HepG2 (cell line): ENCODE measurements around the gene TSPAN3. TPM values are rescaled to one million over a fixed set of nuclear protein-coding genes. Genes with fewer than 3 reads are reported as not detected.
A peak's percentile ranks its signal among the peaks of the same experiment; 100 is the strongest.

Experiments
- HDAC1 ChIP-seq: sonication (generic); formaldehyde crosslinking; IDR thresholded peaks from 2 replicates; pipeline ENCODE4 v1.5.1; 2020; ENCODE audit warnings: mild to moderate bottlenecking, missing genetic modification reagents
- KDM5B ChIP-seq: sonication (generic); formaldehyde crosslinking; IDR thresholded peaks from 2 replicates; pipeline ENCODE4 v1.4.0; 2020; ENCODE audit warnings: missing genetic modification reagents, mild to moderate bottlenecking, borderline replicate concordance
- LRRFIP1 ChIP-seq: sonication (generic); formaldehyde crosslinking; conservative IDR thresholded peaks from 2 replicates; pipeline ENCODE4 v1.4.0; 2020; ENCODE audit warnings: missing genetic modification reagents
- MTF2 ChIP-seq: sonication (generic); formaldehyde crosslinking; IDR thresholded peaks from 2 replicates; pipeline ENCODE4 v1.5.0; 2020; ENCODE audit warnings: missing genetic modification reagents, borderline replicate concordance
- PRPF4 ChIP-seq: fragments of 200-400 bp; formaldehyde crosslinking; IDR thresholded peaks from 2 replicates; pipeline ENCODE4 v1.6.1; 2016; ENCODE audit warnings: low read length, low read depth; ENCODE audit not compliant: poor library complexity, severe bottlenecking
- SOX6 ChIP-seq, 2 experiments: fragments of 450-650 bp in 1 of 2; sonication (generic) in 1 of 2; formaldehyde crosslinking in 1 of 2; IDR thresholded peaks; 2 replicates each; pipeline versions ENCODE4 v1.4.0 to v1.6.1; 2017 to 2020; ENCODE audit warnings: antibody characterized with exemption in 1 of 2, mild to moderate bottlenecking in 1 of 2, missing genetic modification reagents in 1 of 2
- ZNF7 ChIP-seq: IDR thresholded peaks from 2 replicates; pipeline ENCODE4 v1.6.1; 2016; ENCODE audit warnings: missing biosample characterization, missing genetic modification reagents
- ZNF746 ChIP-seq: sonication (generic); formaldehyde crosslinking; IDR thresholded peaks from 2 replicates; pipeline ENCODE4 v1.8.0; 2022; ENCODE audit warnings: mild to moderate bottlenecking, missing genetic modification reagents
- polyA plus RNA-seq, 8 experiments: library from polyadenylated mRNA; depleted of rRNA in 3 of 8; stranded (reverse) in 7 of 8; unstranded in 1 of 8; fragments of >200 nt; fragmentation: Illumina TruSeq in 4 of 8; extraction: Trizol in 4 of 8; gene quantifications; 2 replicates each; pipeline versions ENCODE4 v1.2.1 to v1.2.3, GENCODE V29; 2011 to 2016; ENCODE audit warnings: low read depth in 4 of 8, missing spikeins in 1 of 8, mixed read lengths in 1 of 8; ENCODE audit not compliant: insufficient read depth in 1 of 8
- total RNA-seq, 5 experiments: library from RNA; depleted of rRNA; stranded (reverse); fragments of >200 nt; fragmentation: Illumina TruSeq; extraction: Trizol; gene quantifications; 2 replicates each; pipeline ENCODE4 v1.2.3, GENCODE V29; 2016; ENCODE audit warnings: low read depth in 1 of 5
- TF ChIP-seq, protein P1 (sequence below): sonication (generic); formaldehyde crosslinking; conservative IDR thresholded peaks from 2 replicates; pipeline ENCODE4 v1.4.0; 2020; ENCODE audit warnings: missing genetic modification reagents
- TF ChIP-seq, protein P2 (sequence below): sonication (generic); formaldehyde crosslinking; IDR thresholded peaks from 2 replicates; pipeline ENCODE4 v1.4.0; 2020; ENCODE audit warnings: missing genetic modification reagents, mild to moderate bottlenecking, borderline replicate concordance
- TF ChIP-seq, protein P3 (sequence below): sonication (generic); formaldehyde crosslinking; IDR thresholded peaks from 2 replicates; pipeline ENCODE4 v1.4.0; 2020; ENCODE audit warnings: missing genetic modification reagents
- TF ChIP-seq, protein P4 (sequence below): IDR thresholded peaks from 2 replicates; pipeline ENCODE4 v1.6.1; 2016; ENCODE audit warnings: missing biosample characterization, missing genetic modification reagents, low read depth
- TF ChIP-seq, protein P5 (sequence below): sonication (generic); formaldehyde crosslinking; IDR thresholded peaks from 2 replicates; pipeline ENCODE4 v1.5.0; 2020; ENCODE audit warnings: mild to moderate bottlenecking, missing genetic modification reagents, moderate library complexity
- TF ChIP-seq, protein P6 (sequence below): sonication (generic); formaldehyde crosslinking; IDR thresholded peaks from 2 replicates; pipeline ENCODE4 v1.8.0; 2023; ENCODE audit warnings: mild to moderate bottlenecking, missing genetic modification reagents

Gene TSPAN3
- total and polyA plus RNA-seq, 2 of the 13 experiments (the other 11 are each of a cell fraction or from before 2014, with no cell fraction given), result 167 to 170 TPM

DNA sequence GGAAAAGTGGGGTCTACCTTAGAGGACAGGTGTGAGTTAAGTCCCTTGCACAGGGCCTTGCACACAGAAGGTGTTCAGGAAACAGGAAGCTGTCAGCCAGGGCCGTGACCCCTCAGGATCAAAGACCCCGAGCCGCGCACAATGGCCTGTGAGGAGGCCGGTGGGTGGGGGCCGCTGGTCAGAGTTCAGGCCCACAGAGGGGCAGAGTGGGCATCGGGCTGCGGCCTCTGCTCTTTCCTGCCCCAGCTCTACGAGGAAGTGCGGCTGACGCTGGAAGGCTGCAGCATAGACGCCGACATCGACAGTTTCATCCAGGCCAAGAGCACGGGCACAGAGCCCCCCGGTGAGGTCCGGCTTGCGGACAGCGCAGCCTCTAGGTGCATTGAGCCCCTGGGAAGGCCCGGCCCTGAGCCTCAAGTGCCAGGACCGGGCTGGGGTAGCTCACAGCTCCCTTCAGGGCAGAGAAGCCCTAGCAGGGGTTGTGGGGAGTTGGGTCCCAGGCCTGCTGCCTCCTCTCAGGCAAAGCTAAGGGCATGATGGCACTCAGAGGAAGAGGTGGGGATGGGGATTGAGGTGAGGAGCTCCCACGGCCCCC is 38.8 kb downstream of the TSPAN3 start (continued):
- TF ChIP-seq, protein P1, sequence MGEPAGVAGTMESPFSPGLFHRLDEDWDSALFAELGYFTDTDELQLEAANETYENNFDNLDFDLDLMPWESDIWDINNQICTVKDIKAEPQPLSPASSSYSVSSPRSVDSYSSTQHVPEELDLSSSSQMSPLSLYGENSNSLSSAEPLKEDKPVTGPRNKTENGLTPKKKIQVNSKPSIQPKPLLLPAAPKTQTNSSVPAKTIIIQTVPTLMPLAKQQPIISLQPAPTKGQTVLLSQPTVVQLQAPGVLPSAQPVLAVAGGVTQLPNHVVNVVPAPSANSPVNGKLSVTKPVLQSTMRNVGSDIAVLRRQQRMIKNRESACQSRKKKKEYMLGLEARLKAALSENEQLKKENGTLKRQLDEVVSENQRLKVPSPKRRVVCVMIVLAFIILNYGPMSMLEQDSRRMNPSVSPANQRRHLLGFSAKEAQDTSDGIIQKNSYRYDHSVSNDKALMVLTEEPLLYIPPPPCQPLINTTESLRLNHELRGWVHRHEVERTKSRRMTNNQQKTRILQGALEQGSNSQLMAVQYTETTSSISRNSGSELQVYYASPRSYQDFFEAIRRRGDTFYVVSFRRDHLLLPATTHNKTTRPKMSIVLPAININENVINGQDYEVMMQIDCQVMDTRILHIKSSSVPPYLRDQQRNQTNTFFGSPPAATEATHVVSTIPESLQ (CRISPR knock-in tag), result no peak
- TF ChIP-seq, protein P2, sequence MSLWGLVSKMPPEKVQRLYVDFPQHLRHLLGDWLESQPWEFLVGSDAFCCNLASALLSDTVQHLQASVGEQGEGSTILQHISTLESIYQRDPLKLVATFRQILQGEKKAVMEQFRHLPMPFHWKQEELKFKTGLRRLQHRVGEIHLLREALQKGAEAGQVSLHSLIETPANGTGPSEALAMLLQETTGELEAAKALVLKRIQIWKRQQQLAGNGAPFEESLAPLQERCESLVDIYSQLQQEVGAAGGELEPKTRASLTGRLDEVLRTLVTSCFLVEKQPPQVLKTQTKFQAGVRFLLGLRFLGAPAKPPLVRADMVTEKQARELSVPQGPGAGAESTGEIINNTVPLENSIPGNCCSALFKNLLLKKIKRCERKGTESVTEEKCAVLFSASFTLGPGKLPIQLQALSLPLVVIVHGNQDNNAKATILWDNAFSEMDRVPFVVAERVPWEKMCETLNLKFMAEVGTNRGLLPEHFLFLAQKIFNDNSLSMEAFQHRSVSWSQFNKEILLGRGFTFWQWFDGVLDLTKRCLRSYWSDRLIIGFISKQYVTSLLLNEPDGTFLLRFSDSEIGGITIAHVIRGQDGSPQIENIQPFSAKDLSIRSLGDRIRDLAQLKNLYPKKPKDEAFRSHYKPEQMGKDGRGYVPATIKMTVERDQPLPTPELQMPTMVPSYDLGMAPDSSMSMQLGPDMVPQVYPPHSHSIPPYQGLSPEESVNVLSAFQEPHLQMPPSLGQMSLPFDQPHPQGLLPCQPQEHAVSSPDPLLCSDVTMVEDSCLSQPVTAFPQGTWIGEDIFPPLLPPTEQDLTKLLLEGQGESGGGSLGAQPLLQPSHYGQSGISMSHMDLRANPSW (CRISPR knock-in tag), result no peak
- TF ChIP-seq, protein P3, sequence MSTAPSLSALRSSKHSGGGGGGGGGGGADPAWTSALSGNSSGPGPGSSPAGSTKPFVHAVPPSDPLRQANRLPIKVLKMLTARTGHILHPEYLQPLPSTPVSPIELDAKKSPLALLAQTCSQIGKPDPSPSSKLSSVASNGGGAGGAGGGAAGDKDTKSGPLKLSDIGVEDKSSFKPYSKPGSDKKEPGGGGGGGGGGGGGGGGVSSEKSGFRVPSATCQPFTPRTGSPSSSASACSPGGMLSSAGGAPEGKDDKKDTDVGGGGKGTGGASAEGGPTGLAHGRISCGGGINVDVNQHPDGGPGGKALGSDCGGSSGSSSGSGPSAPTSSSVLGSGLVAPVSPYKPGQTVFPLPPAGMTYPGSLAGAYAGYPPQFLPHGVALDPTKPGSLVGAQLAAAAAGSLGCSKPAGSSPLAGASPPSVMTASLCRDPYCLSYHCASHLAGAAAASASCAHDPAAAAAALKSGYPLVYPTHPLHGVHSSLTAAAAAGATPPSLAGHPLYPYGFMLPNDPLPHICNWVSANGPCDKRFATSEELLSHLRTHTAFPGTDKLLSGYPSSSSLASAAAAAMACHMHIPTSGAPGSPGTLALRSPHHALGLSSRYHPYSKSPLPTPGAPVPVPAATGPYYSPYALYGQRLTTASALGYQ (CRISPR knock-in tag), result no peak
- no peak for TF ChIP-seq SOX6 (IDR thresholded peaks at IDR 0.05)
- peak; percentile 90 for TF ChIP-seq SOX6 (CRISPR knock-in tag; IDR thresholded peaks at IDR 0.05)
- no peak for TF ChIP-seq ZNF7 (CRISPR knock-in tag)
- TF ChIP-seq, protein P4, sequence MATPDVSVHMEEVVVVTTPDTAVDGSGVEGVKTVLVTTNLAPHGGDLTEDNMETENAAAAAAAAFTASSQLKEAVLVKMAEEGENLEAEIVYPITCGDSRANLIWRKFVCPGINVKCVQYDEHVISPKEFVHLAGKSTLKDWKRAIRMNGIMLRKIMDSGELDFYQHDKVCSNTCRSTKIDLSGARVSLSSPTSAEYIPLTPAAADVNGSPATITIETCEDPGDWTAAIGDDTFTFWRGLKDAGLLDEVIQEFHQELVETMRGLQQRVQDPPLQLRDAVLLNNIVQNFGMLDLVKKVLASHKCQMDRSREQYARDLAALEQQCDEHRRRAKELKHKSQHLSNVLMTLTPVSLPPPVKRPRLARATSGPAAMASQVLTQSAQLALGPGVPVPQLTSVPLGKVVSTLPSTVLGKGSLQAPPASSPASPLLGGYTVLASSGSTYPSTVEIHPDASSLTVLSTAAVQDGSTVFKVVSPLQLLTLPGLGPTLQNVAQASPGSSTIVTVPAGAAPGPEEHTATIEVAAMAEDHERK (CRISPR knock-in tag), result no peak
- TF ChIP-seq, protein P5, sequence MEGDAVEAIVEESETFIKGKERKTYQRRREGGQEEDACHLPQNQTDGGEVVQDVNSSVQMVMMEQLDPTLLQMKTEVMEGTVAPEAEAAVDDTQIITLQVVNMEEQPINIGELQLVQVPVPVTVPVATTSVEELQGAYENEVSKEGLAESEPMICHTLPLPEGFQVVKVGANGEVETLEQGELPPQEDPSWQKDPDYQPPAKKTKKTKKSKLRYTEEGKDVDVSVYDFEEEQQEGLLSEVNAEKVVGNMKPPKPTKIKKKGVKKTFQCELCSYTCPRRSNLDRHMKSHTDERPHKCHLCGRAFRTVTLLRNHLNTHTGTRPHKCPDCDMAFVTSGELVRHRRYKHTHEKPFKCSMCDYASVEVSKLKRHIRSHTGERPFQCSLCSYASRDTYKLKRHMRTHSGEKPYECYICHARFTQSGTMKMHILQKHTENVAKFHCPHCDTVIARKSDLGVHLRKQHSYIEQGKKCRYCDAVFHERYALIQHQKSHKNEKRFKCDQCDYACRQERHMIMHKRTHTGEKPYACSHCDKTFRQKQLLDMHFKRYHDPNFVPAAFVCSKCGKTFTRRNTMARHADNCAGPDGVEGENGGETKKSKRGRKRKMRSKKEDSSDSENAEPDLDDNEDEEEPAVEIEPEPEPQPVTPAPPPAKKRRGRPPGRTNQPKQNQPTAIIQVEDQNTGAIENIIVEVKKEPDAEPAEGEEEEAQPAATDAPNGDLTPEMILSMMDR (CRISPR knock-in tag), result peak; percentile 18; the same call in 1 of the 2 replicates
- TF ChIP-seq MTF2, result no peak
- TF ChIP-seq, protein P6, sequence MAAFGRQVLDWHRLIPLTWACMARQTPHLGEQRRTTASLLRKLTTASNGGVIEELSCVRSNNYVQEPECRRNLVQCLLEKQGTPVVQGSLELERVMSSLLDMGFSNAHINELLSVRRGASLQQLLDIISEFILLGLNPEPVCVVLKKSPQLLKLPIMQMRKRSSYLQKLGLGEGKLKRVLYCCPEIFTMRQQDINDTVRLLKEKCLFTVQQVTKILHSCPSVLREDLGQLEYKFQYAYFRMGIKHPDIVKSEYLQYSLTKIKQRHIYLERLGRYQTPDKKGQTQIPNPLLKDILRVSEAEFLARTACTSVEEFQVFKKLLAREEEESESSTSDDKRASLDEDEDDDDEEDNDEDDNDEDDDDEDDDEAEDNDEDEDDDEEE (CRISPR knock-in tag), result no peak
- TF ChIP-seq HDAC1 (CRISPR knock-in tag), result peak; percentile 55; the same call in 1 of the 2 replicates
- no peak for TF ChIP-seq PRPF4
- no peak; the same call in 1 of the 2 replicates for TF ChIP-seq ZNF746 (CRISPR knock-in tag)
- no peak for TF ChIP-seq LRRFIP1 (CRISPR knock-in tag)
- no peak; the same call in 1 of the 2 replicates for TF ChIP-seq KDM5B (CRISPR knock-in tag)
